ENCODE data around the gene HOXA6.

DNA sequence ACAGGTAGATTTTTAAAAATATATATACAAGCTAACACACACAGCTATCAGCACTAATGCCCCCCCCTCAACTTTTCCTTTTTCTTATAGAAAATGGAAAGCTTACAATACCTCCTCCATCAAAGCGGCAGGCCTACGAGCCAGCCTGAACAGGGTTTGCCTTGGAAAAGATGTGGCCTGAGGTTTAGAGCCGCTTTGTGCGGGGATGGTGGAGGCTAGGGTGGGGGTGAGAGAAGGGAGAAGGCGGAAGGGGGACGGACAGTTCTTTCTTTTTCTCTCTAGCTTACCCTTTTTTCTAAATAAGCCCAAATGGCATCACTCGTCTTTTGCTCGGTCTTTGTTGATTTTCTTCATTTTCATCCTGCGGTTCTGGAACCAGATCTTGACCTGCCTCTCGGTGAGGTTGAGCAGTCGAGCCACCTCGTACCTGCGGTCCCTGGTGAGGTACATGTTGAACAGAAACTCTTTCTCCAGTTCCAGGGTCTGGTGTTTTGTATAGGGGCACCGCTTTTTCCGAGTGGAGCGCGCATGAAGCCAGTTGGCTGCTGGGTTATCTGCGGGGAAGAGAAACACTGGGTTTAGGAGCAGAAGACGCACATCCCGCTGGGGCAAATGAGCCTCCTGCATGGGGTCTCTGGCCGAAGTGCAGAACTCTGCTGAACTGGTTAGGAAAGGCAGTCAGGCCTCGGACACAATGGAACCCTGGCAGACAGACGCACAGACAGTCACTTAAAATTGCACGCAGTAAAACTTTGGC, 15.9 kb upstream of the HOXA6 start:
- TF ChIP-seq, protein P1, sequence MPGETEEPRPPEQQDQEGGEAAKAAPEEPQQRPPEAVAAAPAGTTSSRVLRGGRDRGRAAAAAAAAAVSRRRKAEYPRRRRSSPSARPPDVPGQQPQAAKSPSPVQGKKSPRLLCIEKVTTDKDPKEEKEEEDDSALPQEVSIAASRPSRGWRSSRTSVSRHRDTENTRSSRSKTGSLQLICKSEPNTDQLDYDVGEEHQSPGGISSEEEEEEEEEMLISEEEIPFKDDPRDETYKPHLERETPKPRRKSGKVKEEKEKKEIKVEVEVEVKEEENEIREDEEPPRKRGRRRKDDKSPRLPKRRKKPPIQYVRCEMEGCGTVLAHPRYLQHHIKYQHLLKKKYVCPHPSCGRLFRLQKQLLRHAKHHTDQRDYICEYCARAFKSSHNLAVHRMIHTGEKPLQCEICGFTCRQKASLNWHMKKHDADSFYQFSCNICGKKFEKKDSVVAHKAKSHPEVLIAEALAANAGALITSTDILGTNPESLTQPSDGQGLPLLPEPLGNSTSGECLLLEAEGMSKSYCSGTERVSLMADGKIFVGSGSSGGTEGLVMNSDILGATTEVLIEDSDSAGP (CRISPR knock-in tag; IDR thresholded peaks at IDR 0.05), result no peak
- TF ChIP-seq POLR2A (conservative IDR thresholded peaks at IDR 0.05), result no peak
- TF ChIP-seq, protein P2, sequence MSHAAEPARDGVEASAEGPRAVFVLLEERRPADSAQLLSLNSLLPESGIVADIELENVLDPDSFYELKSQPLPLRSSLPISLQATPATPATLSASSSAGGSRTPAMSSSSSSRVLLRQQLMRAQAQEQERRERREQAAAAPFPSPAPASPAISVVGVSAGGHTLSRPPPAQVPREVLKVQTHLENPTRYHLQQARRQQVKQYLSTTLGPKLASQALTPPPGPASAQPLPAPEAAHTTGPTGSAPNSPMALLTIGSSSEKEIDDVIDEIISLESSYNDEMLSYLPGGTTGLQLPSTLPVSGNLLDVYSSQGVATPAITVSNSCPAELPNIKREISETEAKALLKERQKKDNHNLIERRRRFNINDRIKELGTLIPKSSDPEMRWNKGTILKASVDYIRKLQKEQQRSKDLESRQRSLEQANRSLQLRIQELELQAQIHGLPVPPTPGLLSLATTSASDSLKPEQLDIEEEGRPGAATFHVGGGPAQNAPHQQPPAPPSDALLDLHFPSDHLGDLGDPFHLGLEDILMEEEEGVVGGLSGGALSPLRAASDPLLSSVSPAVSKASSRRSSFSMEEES (CRISPR knock-in tag; IDR thresholded peaks at IDR 0.05), result no peak
